BJ (cell line): ENCODE data around the gene PARM1. TPM values are rescaled to one million over a fixed set of nuclear protein-coding genes. Genes with fewer than 3 reads are reported as not detected.

Source experiments
- CTCF ChIA-PET: fragments of 350-600 bp; formaldehyde crosslinking; extraction: SDS; loops from one replicate; lab custom pipeline; 2021; ENCODE audit warnings: antibody characterized with exemption, inconsistent platforms; lab: Yijun Ruan, JAX
- POLR2A ChIA-PET: fragments of 300-600 bp; sonication (Branson Sonifier 250); formaldehyde crosslinking; extraction: SDS; loops from one replicate; lab custom pipeline; 2021; ENCODE audit warnings: antibody characterized with exemption; lab: Charles Lee
- DNase-seq: peaks from one replicate; pipeline ENCODE4 v3.0.0-alpha.2; 2011; ENCODE audit warnings: low read depth
- H3K27me3 ChIP-seq: 2 replicates; pipeline ENCODE4 v1.6.0; 2011; ENCODE audit warnings: low read length; ENCODE audit not compliant: control insufficient read depth, insufficient read depth
- H3K36me3 ChIP-seq: 2 replicates; pipeline ENCODE4 v1.5.1; 2011; ENCODE audit warnings: low read length; ENCODE audit not compliant: control insufficient read depth, insufficient read depth
- H3K4me3 ChIP-seq: 2 replicates; pipeline ENCODE4 v1.5.1; 2011; ENCODE audit warnings: low read depth, mild to moderate bottlenecking, control low read depth, low read length
- CTCF ChIP-seq: IDR thresholded peaks from 2 replicates; pipeline ENCODE4 v1.5.1; 2011; ENCODE audit warnings: low read depth, mild to moderate bottlenecking, control low read depth, inconsistent platforms, low read length, moderate library complexity; ENCODE audit not compliant: insufficient read depth
- polyA plus RNA-seq: library from polyadenylated mRNA; depleted of rRNA; stranded (reverse); fragments of >200 nt; gene quantifications from 2 replicates; pipeline ENCODE4 v1.2.3, GENCODE V29; 2011

Gene PARM1
- polyA plus RNA-seq, 1 experiment: 0.01 TPM

GRCh38 chr4:74964311-74964710 is 31.4 kb downstream of the PARM1 start:
- Histone ChIP-seq H3K4me3 (no peak overlapping the region), H3K36me3 (no peaks in the 10 kb centered on the region), H3K27me3 (no peaks in the 10 kb centered on the region)
- DNase-seq: no peak
- TF ChIP-seq CTCF: no peak
- POLR2A ChIA-PET: no interaction called here
- CTCF ChIA-PET: no interaction called here

- POLR2A ChIA-PET: no interaction called here
- CTCF ChIA-PET: no interaction called here
- TF ChIP-seq CTCF: no peak
- no peak for DNase-seq
- Histone ChIP-seq H3K27me3 (no peaks in the 10 kb centered on the region), H3K4me3 (no peak overlapping the region), H3K36me3 (no peaks in the 10 kb centered on the region)
Observed at GRCh38 chr4:74967324-74967723, 34.4 kb downstream of the PARM1 start.

DNA sequence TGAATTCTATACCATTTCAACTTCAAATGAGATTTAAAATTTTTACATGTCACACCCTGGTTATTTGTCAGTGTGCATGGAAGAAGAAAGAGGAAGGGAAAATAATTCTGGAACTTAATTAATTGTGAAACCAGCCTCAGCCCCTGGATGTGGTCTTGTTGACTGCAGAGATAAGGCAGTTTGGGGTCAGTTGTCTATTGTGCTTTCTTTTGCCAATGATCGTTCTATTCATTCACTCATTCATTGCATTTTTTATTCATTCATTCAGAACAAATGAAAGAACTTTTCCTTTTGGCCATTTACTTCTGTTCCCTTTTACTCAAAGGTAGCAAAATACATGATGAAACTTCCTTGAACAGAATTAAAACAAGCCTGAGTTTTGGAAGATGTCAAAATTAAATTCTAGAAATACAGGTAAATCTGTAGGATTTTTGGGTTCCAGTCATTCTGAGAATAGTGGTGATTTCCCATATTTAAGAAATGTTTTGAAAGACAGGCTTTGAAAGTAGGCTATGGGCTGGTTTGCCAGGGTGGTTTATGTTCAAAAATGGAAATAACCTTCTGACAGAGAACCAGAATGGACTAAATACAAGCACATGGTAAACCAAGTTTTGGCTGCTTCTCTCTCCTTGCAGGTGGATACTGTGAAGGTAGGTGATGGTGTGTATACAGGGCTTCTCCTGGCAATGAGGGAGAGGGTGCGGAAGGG is 35.7 kb downstream of the PARM1 start:
- no peaks in the 10 kb centered on the region for H3K36me3 ChIP-seq
- ChIA-PET CTCF (interaction anchor here (0.6 kb wide), 1 partner anchor 647 kb away, joined by 3 read pairs; no protein-coding TSS in a partner anchor), POLR2A (no interaction called here)
- H3K27me3 ChIP-seq: no peaks in the 10 kb centered on the region
- DNase-seq: no peak
- no peak overlapping the region for H3K4me3 ChIP-seq
- TF ChIP-seq CTCF: no peak

GRCh38 chr4:74969507-74970474 is 36.9 kb downstream of the PARM1 start:
- TF ChIP-seq CTCF: no peak
- Histone ChIP-seq H3K36me3 (no peaks in the 10 kb centered on the region), H3K4me3 (no peak overlapping the region), H3K27me3 (no peaks in the 10 kb centered on the region)
- ChIA-PET CTCF (no interaction called here), POLR2A (no interaction called here)
- no peak for DNase-seq

- TF ChIP-seq CTCF: no peak
- DNase-seq: no peak
- no peak overlapping the region for H3K4me3 ChIP-seq
- ChIA-PET POLR2A (no interaction called here), CTCF (no interaction called here)
- no peaks in the 10 kb centered on the region for H3K27me3 ChIP-seq
- H3K36me3 ChIP-seq: no peaks in the 10 kb centered on the region
Observed at GRCh38 chr4:74970577-74970976, 37.7 kb downstream of the PARM1 start.
